NCI-H2171 treated with DMSO at 0.1 percent for 48 hours (cell line): ENCODE measurements around the gene HS6ST3.
A peak's percentile ranks its signal among the peaks of the same experiment; 100 is the strongest.

Source experiments
- DNase-seq: peaks from one replicate; lab custom pipeline; 2025; lab: John Stamatoyannopoulos, UW

Gene HS6ST3

GRCh38 chr13:96652506-96652905, 562.6 kb downstream of the HS6ST3 start:
- peak; percentile 53 for DNase-seq

GRCh38 chr13:96661612-96662011, 571.7 kb downstream of the HS6ST3 start:
- DNase-seq, result no peak

GRCh38 chr13:96662036-96662435, 572.1 kb downstream of the HS6ST3 start:
- DNase-seq, result no peak

GRCh38 chr13:96667294-96668018, 577.5 kb downstream of the HS6ST3 start:
- DNase-seq, result no peak

GRCh38 chr13:96671073-96671472, 581.2 kb downstream of the HS6ST3 start:
- DNase-seq, result no peak

GRCh38 chr13:96672016-96672415, 582.1 kb downstream of the HS6ST3 start:
- DNase-seq, result no peak

GRCh38 chr13:96673825-96674224, 583.9 kb downstream of the HS6ST3 start:
- no peak for DNase-seq

GRCh38 chr13:96677029-96677428, 587.1 kb downstream of the HS6ST3 start:
- DNase-seq, result no peak

- no peak for DNase-seq
Observed at GRCh38 chr13:96678801-96679200, 588.9 kb downstream of the HS6ST3 start.

GRCh38 chr13:96680898-96681297, 591.0 kb downstream of the HS6ST3 start:
- DNase-seq, result no peak

GRCh38 chr13:96681766-96682165, 591.9 kb downstream of the HS6ST3 start:
- no peak for DNase-seq

GRCh38 chr13:96684469-96684868, 594.6 kb downstream of the HS6ST3 start:
- no peak for DNase-seq

- no peak for DNase-seq
Observed at GRCh38 chr13:96684907-96685306, 595.0 kb downstream of the HS6ST3 start.

- DNase-seq, result no peak
Observed at GRCh38 chr13:96686286-96686685, 596.4 kb downstream of the HS6ST3 start.

GRCh38 chr13:96687191-96687590, 597.3 kb downstream of the HS6ST3 start:
- DNase-seq, result no peak

GRCh38 chr13:96690998-96691397, 601.1 kb downstream of the HS6ST3 start:
- DNase-seq, result no peak

GRCh38 chr13:96696389-96696900, 606.5 kb downstream of the HS6ST3 start:
- no peak for DNase-seq

GRCh38 chr13:96700657-96701056, 610.8 kb downstream of the HS6ST3 start:
- DNase-seq, result no peak

GRCh38 chr13:96707146-96707545, 617.2 kb downstream of the HS6ST3 start:
- no peak for DNase-seq

GRCh38 chr13:96710166-96710862, 620.4 kb downstream of the HS6ST3 start:
- no peak for DNase-seq

GRCh38 chr13:96720446-96720845, 630.5 kb downstream of the HS6ST3 start:
- no peak for DNase-seq

GRCh38 chr13:96726651-96727050, 636.7 kb downstream of the HS6ST3 start:
- DNase-seq, result no peak

- DNase-seq, result no peak
Observed at GRCh38 chr13:96728463-96728862, 638.6 kb downstream of the HS6ST3 start.
